HG02870 (cell line): Measurements from ENCODE around the gene PNPT1.
"Not testable (repeated sequence)": the region's sequence is repeated elsewhere in the genome, so short reads cannot be mapped to it uniquely, and the experiment has no call there.

ENCODE experiments used
- ATAC-seq: cut with Tn5 transposase; IDR thresholded peaks from one replicate; pipeline ENCODE4 v1.9.1; 2021; ENCODE audit warnings: mild to moderate bottlenecking, moderate library complexity; ENCODE audit not compliant: unreplicated experiment

PNPT1 gene

DNA sequence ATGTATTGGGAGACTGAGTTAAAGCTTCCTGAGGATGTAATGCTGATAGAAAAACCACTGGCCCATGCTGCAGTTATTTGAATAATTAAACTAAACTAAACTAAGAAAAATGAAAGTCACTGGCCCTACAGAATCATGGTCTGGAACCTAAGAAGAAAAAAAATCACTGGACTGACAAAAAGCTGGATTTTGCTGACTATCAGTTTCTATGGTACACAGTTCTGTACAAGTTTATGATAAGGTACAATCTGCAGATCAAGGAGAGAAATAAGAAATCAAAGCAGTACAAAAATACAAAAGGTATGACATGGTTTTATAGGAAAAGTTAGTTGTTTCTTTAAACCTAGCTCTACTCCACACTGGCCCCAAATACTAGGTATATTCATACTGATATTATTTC lies 91.8 kb downstream of the PNPT1 start:
- no peak for ATAC-seq

DNA sequence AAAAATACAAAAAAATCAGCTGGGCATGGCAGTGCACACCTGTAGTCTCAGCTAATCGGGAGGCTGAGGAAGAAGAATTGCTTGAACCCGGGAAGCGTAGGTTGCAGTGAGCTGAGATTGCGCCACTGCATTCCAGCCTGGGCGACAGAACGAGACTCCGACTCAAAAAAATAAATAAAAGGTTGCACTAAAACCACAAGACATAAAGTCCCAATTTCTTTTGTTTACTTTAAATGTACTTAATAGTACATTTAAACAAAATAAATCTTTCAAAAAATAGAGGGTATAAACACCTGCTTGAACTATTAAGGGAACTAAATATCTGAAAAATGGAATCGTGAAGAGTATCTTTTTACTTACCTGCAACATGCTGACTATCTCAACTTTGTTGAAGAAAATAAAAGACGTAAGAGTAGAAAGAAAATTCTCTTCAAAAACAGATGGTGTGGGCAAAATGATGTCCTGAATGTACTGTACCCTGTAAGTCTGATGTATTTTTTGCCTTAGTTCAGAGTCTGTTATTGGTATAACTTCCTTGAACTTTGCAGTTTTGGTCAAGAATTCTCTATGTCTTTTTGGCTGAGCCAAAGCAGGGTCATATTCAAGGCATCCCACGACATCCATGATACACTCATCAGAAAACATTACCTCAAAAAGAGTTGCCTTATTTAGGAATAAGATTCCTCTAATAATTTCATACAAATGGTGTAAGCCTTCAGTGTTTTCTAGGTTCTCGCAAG lies 95.4 kb downstream of the PNPT1 start:
- ATAC-seq = no peak

GRCh38 chr2:55596795-55597194 lies 96.8 kb downstream of the PNPT1 start:
- not testable (repeated sequence) for ATAC-seq

DNA sequence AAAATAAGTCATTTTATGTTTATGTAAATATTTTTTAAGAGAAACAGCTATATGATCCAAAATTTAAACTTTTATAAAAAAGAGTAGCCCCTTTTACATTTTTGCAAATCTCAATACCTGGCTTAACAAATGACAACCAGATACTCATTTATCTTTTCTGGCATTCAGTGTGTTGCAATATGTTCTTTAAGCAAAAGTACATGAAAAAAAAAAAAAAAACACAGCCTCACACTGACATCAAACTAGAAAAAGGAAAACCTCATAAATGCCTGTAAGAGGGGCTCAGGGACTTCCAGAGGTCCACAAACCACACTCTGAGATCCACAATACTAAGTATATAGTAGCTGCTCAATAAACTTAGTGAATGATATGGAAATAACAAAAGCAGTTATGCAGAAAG lies 98.1 kb downstream of the PNPT1 start:
- ATAC-seq = no peak

GRCh38 chr2:55592130-55592529 lies 101.5 kb downstream of the PNPT1 start:
- ATAC-seq = no peak

- peak; percentile 94 for ATAC-seq
Measured at GRCh38 chr2:55590810-55591440, 102.7 kb downstream of the PNPT1 start.

DNA sequence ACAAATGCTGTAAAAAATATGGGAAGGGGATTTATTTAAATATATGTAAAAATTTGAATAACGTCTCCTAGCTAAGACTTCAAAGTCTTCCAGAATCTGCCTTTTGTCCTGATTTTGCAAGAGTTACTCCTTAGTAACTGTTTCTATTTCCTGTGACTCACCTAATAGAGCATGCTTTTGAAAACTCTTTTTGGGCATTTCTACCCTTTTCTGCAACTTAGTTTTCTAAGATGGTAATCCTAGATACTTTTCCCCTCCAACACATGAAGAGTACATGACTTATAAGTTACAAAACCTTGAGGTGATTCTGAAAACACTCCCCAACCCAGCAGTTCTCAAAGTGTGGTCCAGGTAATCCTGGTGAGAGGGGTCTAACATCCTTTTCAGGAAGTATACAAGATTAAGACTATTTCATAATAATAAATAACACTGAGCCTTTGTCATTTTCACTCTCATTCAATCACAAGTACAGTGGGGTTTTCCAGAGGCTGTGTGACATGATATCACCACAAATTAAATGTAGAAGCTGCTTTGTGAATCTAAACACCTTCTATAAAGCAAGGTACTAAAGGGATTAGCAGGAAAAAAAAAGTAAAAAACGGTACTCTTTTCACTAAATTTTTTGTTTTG lies 108.1 kb downstream of the PNPT1 start:
- no peak for ATAC-seq
